HT-29 (cell line): ENCODE measurements around the gene CACNA1I. TPM values are rescaled to one million over a fixed set of nuclear protein-coding genes. Genes with fewer than 3 reads are reported as not detected.

Experiments used
- DNase-seq: peaks from one replicate; pipeline ENCODE4 v3.0.0-alpha.2; 2015; ENCODE audit warnings: low spot score
- total RNA-seq: library from RNA; depleted of rRNA; stranded (reverse); fragments of >200 nt; shearing (Covaris generic); gene quantifications from 2 replicates; pipeline ENCODE4 v1.2.3, GENCODE V29; 2014

The CACNA1I gene
- total RNA-seq, 1 experiment from 2014 or later = 0.03 TPM

- DNase-seq = no peak
These were observed 78.0 kb downstream of the CACNA1I start for GRCh38 chr22:39648630-39648950.

GRCh38 chr22:39649500-39650089, 79.0 kb downstream of the CACNA1I start:
- no peak for DNase-seq

- DNase-seq = no peak
These were observed 80.8 kb downstream of the CACNA1I start for GRCh38 chr22:39651053-39651996.

- no peak for DNase-seq
These were observed 82.6 kb downstream of the CACNA1I start for GRCh38 chr22:39652990-39653786.

- no peak for DNase-seq
These were observed 83.2 kb downstream of the CACNA1I start for GRCh38 chr22:39653787-39654077.

GRCh38 chr22:39654131-39654926, 83.8 kb downstream of the CACNA1I start:
- no peak for DNase-seq

GRCh38 chr22:39655004-39655579, 84.5 kb downstream of the CACNA1I start:
- no peak for DNase-seq

GRCh38 chr22:39655831-39656230, 85.3 kb downstream of the CACNA1I start:
- no peak for DNase-seq

GRCh38 chr22:39656495-39657490, 86.2 kb downstream of the CACNA1I start:
- no peak for DNase-seq

GRCh38 chr22:39658367-39658766, 87.8 kb downstream of the CACNA1I start:
- no peak for DNase-seq

GRCh38 chr22:39658806-39659463, 88.4 kb downstream of the CACNA1I start:
- no peak for DNase-seq

- DNase-seq = no peak
These were observed 90.9 kb downstream of the CACNA1I start for GRCh38 chr22:39661501-39661841.

GRCh38 chr22:39661842-39662685, 91.5 kb downstream of the CACNA1I start:
- no peak for DNase-seq

GRCh38 chr22:39662686-39663052, 92.1 kb downstream of the CACNA1I start:
- no peak for DNase-seq

GRCh38 chr22:39663751-39664150, 93.2 kb downstream of the CACNA1I start:
- DNase-seq = peak; percentile 60

- no peak for DNase-seq
These were observed 94.1 kb downstream of the CACNA1I start for GRCh38 chr22:39664485-39665200.

GRCh38 chr22:39665229-39665628, 94.7 kb downstream of the CACNA1I start:
- DNase-seq = no peak
